Measurements from ENCODE around the gene FOXI3.

DNA sequence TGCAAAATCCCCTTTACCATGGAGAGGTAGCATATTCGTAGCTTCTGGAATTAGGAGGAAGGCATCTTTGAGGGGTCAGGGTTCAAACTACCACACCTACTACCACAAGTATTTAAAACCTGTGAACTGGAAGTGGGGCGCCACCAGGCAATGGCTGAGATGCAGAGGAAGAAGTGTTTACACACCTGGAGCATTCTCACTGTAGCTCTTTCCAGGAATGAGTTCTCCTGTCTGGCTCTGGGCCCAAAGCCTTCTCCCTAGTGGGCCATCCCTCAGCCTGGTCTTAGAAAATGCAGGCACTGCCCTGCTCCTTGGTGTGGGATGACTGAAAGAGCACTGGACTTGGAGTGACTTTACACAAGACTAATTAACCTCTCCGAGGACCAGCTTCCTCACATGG, 30.7 kb upstream of the FOXI3 start:
- TF ChIP-seq, protein P1, sequence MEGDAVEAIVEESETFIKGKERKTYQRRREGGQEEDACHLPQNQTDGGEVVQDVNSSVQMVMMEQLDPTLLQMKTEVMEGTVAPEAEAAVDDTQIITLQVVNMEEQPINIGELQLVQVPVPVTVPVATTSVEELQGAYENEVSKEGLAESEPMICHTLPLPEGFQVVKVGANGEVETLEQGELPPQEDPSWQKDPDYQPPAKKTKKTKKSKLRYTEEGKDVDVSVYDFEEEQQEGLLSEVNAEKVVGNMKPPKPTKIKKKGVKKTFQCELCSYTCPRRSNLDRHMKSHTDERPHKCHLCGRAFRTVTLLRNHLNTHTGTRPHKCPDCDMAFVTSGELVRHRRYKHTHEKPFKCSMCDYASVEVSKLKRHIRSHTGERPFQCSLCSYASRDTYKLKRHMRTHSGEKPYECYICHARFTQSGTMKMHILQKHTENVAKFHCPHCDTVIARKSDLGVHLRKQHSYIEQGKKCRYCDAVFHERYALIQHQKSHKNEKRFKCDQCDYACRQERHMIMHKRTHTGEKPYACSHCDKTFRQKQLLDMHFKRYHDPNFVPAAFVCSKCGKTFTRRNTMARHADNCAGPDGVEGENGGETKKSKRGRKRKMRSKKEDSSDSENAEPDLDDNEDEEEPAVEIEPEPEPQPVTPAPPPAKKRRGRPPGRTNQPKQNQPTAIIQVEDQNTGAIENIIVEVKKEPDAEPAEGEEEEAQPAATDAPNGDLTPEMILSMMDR (optimal IDR thresholded peaks at IDR 0.05 in 1 of 3, IDR thresholded peaks at IDR 0.05 in 1 of 3, conservative IDR thresholded peaks at IDR 0.05 in 1 of 3; ENCODE audit: extremely low read depth in 1 of 3, insufficient read depth in 2 of 3, low read length in 3 of 3): no peak
- TF ChIP-seq EZH2 (IDR thresholded peaks at IDR 0.05; ENCODE audit: low read length): no peak

Measured in keratinocyte (primary cell).